Measurements from ENCODE around the gene SGTA.

DNA sequence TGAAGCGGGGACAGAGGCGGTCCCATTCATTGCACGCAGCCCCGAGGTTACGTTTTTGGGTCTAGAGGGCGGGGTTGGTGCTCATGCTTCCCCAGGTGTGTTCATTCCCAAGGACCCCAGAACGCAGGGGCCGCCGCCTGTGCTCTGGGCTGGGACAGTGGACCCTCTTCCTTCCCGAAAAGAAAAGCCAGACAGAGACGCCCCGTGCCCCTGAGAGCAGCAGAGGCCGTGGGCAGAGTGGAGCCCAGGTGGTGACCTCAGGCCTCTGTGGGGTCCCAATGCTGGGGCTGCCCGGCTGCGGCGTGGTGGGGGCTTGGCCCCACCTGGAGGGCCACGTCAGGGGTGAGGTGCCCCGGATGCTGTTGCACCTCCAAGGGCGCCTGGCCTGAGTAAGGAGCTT, 15.4 kb downstream of the SGTA start:
- TF ChIP-seq ZNF114 (CRISPR knock-in tag; IDR thresholded peaks at IDR 0.05) (no peak), POLR2AphosphoS5 (IDR thresholded peaks at IDR 0.05; ENCODE audit: low read depth) (no peak), CREB1 (CRISPR knock-in tag; IDR thresholded peaks at IDR 0.05; ENCODE audit: low read depth) (no peak), EZH2 (IDR thresholded peaks at IDR 0.05; ENCODE audit: low read depth, unreplicated experiment) (no peak), STAT1 (IDR thresholded peaks at IDR 0.05; ENCODE audit: unreplicated experiment) (no peak)
- TF ChIP-seq, protein P1, sequence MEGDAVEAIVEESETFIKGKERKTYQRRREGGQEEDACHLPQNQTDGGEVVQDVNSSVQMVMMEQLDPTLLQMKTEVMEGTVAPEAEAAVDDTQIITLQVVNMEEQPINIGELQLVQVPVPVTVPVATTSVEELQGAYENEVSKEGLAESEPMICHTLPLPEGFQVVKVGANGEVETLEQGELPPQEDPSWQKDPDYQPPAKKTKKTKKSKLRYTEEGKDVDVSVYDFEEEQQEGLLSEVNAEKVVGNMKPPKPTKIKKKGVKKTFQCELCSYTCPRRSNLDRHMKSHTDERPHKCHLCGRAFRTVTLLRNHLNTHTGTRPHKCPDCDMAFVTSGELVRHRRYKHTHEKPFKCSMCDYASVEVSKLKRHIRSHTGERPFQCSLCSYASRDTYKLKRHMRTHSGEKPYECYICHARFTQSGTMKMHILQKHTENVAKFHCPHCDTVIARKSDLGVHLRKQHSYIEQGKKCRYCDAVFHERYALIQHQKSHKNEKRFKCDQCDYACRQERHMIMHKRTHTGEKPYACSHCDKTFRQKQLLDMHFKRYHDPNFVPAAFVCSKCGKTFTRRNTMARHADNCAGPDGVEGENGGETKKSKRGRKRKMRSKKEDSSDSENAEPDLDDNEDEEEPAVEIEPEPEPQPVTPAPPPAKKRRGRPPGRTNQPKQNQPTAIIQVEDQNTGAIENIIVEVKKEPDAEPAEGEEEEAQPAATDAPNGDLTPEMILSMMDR (conservative IDR thresholded peaks at IDR 0.05; ENCODE audit: low read depth in 2 of 2) = no peak
- TF ChIP-seq, protein P2, sequence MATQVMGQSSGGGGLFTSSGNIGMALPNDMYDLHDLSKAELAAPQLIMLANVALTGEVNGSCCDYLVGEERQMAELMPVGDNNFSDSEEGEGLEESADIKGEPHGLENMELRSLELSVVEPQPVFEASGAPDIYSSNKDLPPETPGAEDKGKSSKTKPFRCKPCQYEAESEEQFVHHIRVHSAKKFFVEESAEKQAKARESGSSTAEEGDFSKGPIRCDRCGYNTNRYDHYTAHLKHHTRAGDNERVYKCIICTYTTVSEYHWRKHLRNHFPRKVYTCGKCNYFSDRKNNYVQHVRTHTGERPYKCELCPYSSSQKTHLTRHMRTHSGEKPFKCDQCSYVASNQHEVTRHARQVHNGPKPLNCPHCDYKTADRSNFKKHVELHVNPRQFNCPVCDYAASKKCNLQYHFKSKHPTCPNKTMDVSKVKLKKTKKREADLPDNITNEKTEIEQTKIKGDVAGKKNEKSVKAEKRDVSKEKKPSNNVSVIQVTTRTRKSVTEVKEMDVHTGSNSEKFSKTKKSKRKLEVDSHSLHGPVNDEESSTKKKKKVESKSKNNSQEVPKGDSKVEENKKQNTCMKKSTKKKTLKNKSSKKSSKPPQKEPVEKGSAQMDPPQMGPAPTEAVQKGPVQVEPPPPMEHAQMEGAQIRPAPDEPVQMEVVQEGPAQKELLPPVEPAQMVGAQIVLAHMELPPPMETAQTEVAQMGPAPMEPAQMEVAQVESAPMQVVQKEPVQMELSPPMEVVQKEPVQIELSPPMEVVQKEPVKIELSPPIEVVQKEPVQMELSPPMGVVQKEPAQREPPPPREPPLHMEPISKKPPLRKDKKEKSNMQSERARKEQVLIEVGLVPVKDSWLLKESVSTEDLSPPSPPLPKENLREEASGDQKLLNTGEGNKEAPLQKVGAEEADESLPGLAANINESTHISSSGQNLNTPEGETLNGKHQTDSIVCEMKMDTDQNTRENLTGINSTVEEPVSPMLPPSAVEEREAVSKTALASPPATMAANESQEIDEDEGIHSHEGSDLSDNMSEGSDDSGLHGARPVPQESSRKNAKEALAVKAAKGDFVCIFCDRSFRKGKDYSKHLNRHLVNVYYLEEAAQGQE (IDR thresholded peaks at IDR 0.05; ENCODE audit: unreplicated experiment) = no peak
